Measurements from ENCODE around the gene ZNF670.

- TF ChIP-seq CTCF (IDR thresholded peaks at IDR 0.05) = no peak
- TF ChIP-seq EZH2 (IDR thresholded peaks at IDR 0.05) = no peak
Observed at GRCh38 chr1:247105966-247106365, 27.4 kb upstream of the ZNF670 start.
